ENCODE results near the gene LHX3. TPM values are rescaled to one million over a fixed set of nuclear protein-coding genes. Genes with fewer than 3 reads are reported as not detected.

LHX3 gene
- total and polyA plus RNA-seq, 10 of the 15 experiments (the other 5 are each of a cell fraction or from before 2014, with no cell fraction given): not detected

GRCh38 chr9:136205707-136205992 lies 722 bp upstream of the LHX3 start:
- no peak overlapping the region for H3K4me3 ChIP-seq
- DNase-seq (ENCODE audit: low read depth, low spot score) (no peak), ATAC-seq (no peak), FAIRE-seq (no peak)
- POLR2A ChIA-PET: no interaction called here
- H3K27ac ChIP-seq (ENCODE audit: control insufficient read depth, insufficient read depth): no peak overlapping the region
- peaks cover 0 to 3% of the 10 kb centered on the region in 2 experiments; a peak in 3 of 4 replicates for H3K36me3 ChIP-seq (ENCODE audit: control insufficient read depth in 2 of 2, insufficient read depth in 2 of 2, low read length in 1 of 2)
- no peak overlapping the region for H3K9ac ChIP-seq (ENCODE audit: control insufficient read depth, insufficient read depth, low read length)
- H3K27me3 ChIP-seq (replicated peaks in 1 of 2; ENCODE audit: control insufficient read depth in 2 of 2, insufficient read depth in 2 of 2, low read length in 1 of 2): peaks cover 2 to 4% of the 10 kb centered on the region in 2 experiments; a peak in 3 of 4 replicates
- no peaks in the 10 kb centered on the region for H3K79me2 ChIP-seq (ENCODE audit: control insufficient read depth, insufficient read depth, low read length)
- H3K4me1 ChIP-seq (ENCODE audit: control insufficient read depth, insufficient read depth, low read length): no peaks in the 10 kb centered on the region
- 88% methylated on average over 5 of the region's 5 CpGs for WGBS (ENCODE audit: insufficient coverage, insufficient replicate concordance, low lambda C conversion rate, missing lambda C conversion rate)
- no peak overlapping the region for H2AFZ ChIP-seq (ENCODE audit: control insufficient read depth, low read depth, low read length)
- no peaks in the 10 kb centered on the region for H3K9me3 ChIP-seq (replicated peaks; ENCODE audit: control insufficient read depth, insufficient read depth, low read length)
- no TSS peak for BruUV-seq (replicated peaks)
- no peak overlapping the region for H3K4me2 ChIP-seq (ENCODE audit: control insufficient read depth, insufficient read depth)
- CTCF ChIA-PET: interaction anchor here (1.7 kb wide), 1 partner anchor 37 kb away, joined by 4 read pairs; no protein-coding TSS in a partner anchor
- in situ Hi-C loops (cut with MboI): no loop called here
- intact Hi-C loops (cut with micrococcal nuclease; ENCODE audit: unreplicated experiment): no loop called here
- SMC1A ChIA-PET (ENCODE audit: uncharacterized antibody, unreplicated experiment): no interaction called here
- no peak for TF ChIP-seq SUPT20H (IDR thresholded peaks at IDR 0.05; ENCODE audit: borderline replicate concordance, control insufficient read depth, low read depth, low read length)
- no peak for TF ChIP-seq POU2F2 (IDR thresholded peaks at IDR 0.05; ENCODE audit: borderline replicate concordance, low read depth, low read length)
- no peak for TF ChIP-seq NFYB (IDR thresholded peaks at IDR 0.05; ENCODE audit: insufficient read depth, low read depth, low read length)
- TF ChIP-seq ELK1 (IDR thresholded peaks at IDR 0.05; ENCODE audit: low read depth, low read length): no peak
- TF ChIP-seq BCL3 (IDR thresholded peaks at IDR 0.05; ENCODE audit: borderline replicate concordance, insufficient read depth, low read depth, low read length, poor library complexity, severe bottlenecking): no peak
- no peak for TF ChIP-seq EED (IDR thresholded peaks at IDR 0.05; ENCODE audit: low read depth)
- TF ChIP-seq ZSCAN29 (IDR thresholded peaks at IDR 0.05): no peak
- no peak for TF ChIP-seq ATF2 (IDR thresholded peaks at IDR 0.05; ENCODE audit: low read length)
- TF ChIP-seq EGR1 (IDR thresholded peaks at IDR 0.05; ENCODE audit: borderline replicate concordance in 1 of 2, low read depth in 2 of 2, low read length in 2 of 2): no peak
- no peak for TF ChIP-seq CEBPB (IDR thresholded peaks at IDR 0.05; ENCODE audit: borderline replicate concordance in 1 of 2, low read depth in 2 of 2, low read length in 2 of 2)
- TF ChIP-seq RAD51 (IDR thresholded peaks at IDR 0.05): no peak
- H4K20me1 ChIP-seq (ENCODE audit: control insufficient read depth, insufficient read depth): peaks cover 4% of the 10 kb centered on the region; the same call in 1 of the 2 replicates
- RAD21 ChIA-PET (ENCODE audit: unreplicated experiment): no interaction called here

All from GM12878 (cell line).